ENCODE data around the gene SPTAN1. TPM values are rescaled to one million over a fixed set of nuclear protein-coding genes. Genes with fewer than 3 reads are reported as not detected.

The SPTAN1 gene
- total RNA-seq, 1 donor from 2014 or later, result 687 TPM

DNA sequence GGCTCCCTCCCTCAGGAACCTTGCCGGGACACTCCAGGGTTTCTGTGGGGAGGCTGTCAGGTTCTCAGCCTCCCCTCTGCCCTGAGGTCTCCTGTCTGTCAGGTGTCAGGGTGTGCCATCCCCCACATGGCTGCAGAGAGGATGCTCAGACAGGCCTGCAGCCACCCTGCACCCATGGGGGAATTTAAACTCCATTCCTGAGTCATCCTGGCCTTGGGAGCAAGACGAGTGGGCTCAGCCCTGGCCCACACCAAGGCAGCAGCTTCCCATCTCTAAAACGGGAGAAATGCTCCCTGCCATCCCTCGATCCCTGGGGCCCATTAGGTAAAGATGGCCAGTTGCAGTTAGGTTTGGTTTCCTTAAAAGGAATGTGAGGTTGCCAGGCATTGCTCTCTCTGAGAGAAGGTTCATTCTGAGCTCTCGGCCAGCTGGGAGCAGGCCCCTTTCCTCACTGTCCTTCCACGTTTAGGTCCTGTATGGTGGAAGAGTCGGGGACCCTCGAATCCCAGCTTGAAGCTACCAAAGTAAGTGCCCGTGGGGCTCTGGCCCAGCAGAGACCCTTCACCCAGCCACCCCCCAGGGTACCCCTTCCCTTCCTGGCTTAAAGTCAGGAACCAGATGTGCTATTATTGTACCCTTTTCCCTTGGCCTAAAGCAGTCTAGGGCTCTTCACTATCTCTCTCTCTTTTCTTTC is 77.6 kb downstream of the SPTAN1 start:
- no peak for DNase-seq (ENCODE audit: low spot score in 2 of 2)
- TF ChIP-seq, protein P1, sequence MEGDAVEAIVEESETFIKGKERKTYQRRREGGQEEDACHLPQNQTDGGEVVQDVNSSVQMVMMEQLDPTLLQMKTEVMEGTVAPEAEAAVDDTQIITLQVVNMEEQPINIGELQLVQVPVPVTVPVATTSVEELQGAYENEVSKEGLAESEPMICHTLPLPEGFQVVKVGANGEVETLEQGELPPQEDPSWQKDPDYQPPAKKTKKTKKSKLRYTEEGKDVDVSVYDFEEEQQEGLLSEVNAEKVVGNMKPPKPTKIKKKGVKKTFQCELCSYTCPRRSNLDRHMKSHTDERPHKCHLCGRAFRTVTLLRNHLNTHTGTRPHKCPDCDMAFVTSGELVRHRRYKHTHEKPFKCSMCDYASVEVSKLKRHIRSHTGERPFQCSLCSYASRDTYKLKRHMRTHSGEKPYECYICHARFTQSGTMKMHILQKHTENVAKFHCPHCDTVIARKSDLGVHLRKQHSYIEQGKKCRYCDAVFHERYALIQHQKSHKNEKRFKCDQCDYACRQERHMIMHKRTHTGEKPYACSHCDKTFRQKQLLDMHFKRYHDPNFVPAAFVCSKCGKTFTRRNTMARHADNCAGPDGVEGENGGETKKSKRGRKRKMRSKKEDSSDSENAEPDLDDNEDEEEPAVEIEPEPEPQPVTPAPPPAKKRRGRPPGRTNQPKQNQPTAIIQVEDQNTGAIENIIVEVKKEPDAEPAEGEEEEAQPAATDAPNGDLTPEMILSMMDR (IDR thresholded peaks at IDR 0.05), result no peak
- no peak overlapping the region for H3K4me3 ChIP-seq
- H3K4me1 ChIP-seq, result peaks cover 4 to 19% of the 10 kb centered on the region in 2 donors
- no peaks in the 10 kb centered on the region for H3K27me3 ChIP-seq
- peaks cover 76 to 94% of the 10 kb centered on the region in 2 donors for H3K36me3 ChIP-seq
- H3K9me3 ChIP-seq, result no peaks in the 10 kb centered on the region
- H3K27ac ChIP-seq, result no peak overlapping the region
- intact Hi-C loops (cut with DNase I), result no loop called here

DNA sequence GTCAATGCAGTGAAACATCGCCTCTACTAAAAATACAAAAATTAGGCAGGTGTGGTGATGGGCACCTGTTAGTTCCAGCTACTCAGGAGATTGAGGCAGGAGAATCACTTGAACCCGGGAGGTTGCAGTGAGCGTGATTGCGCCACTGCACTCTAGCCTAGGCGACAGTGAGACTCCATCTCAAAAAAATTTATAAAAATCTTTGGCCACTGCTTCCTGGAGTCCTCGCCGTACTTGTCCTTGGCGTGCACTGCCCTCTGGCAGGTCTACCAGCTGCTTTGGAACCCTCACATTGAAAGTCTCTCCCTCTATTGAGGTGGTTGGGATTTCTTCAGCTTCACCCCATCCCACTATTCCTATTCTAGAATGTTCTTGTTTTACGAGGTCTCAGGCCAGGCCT is 79.2 kb downstream of the SPTAN1 start:
- TF ChIP-seq, protein P1 (IDR thresholded peaks at IDR 0.05), result no peak
- H3K4me3 ChIP-seq, result no peak overlapping the region
- no peaks in the 10 kb centered on the region for H3K9me3 ChIP-seq
- H3K27ac ChIP-seq, result no peak overlapping the region
- DNase-seq (ENCODE audit: low spot score in 2 of 2), result no peak
- peaks cover 59 to 78% of the 10 kb centered on the region in 2 donors for H3K36me3 ChIP-seq
- peaks cover 10 to 29% of the 10 kb centered on the region in 2 donors for H3K4me1 ChIP-seq
- no peaks in the 10 kb centered on the region for H3K27me3 ChIP-seq
- intact Hi-C loops (cut with DNase I), result no loop called here

GRCh38 chr9:128632066-128632465 is 79.7 kb downstream of the SPTAN1 start:
- H3K4me1 ChIP-seq, result peaks cover 10 to 29% of the 10 kb centered on the region in 2 donors
- peaks cover 57 to 74% of the 10 kb centered on the region in 2 donors for H3K36me3 ChIP-seq
- no peak overlapping the region for H3K4me3 ChIP-seq
- no peaks in the 10 kb centered on the region for H3K27me3 ChIP-seq
- DNase-seq (ENCODE audit: low spot score in 2 of 2), result no peak
- TF ChIP-seq, protein P1 (IDR thresholded peaks at IDR 0.05), result no peak
- no peak overlapping the region for H3K27ac ChIP-seq
- no peaks in the 10 kb centered on the region for H3K9me3 ChIP-seq
- intact Hi-C loops (cut with DNase I), result no loop called here

GRCh38 chr9:128632486-128632885 is 80.1 kb downstream of the SPTAN1 start:
- TF ChIP-seq, protein P1 (IDR thresholded peaks at IDR 0.05), result no peak
- no peak overlapping the region for H3K4me3 ChIP-seq
- H3K27ac ChIP-seq, result no peak overlapping the region
- H3K9me3 ChIP-seq, result no peaks in the 10 kb centered on the region
- intact Hi-C loops (cut with DNase I), result no loop called here
- no peak for DNase-seq (ENCODE audit: low spot score in 2 of 2)
- peaks cover 52 to 69% of the 10 kb centered on the region in 2 donors for H3K36me3 ChIP-seq
- H3K27me3 ChIP-seq, result no peaks in the 10 kb centered on the region
- H3K4me1 ChIP-seq, result peaks cover 10 to 29% of the 10 kb centered on the region in 2 donors

- Histone ChIP-seq H3K27ac (no peak overlapping the region), H3K4me1 (peaks cover 10 to 25% of the 10 kb centered on the region in 2 donors), H3K4me3 (no peak overlapping the region), H3K27me3 (no peaks in the 10 kb centered on the region), H3K36me3 (peaks cover 47 to 64% of the 10 kb centered on the region in 2 donors), H3K9me3 (no peaks in the 10 kb centered on the region)
- TF ChIP-seq, protein P1 (IDR thresholded peaks at IDR 0.05), result no peak
- intact Hi-C loops (cut with DNase I), result no loop called here
- no peak for DNase-seq (ENCODE audit: low spot score in 2 of 2)
These were observed 80.7 kb downstream of the SPTAN1 start for GRCh38 chr9:128633057-128633456.

Measured in ascending aorta (tissue), 2 donors.